Stimulated activated CD4-positive, alpha-beta T cell treated with anti-CD3 and anti-CD28 coated beads, TNF-alpha, amount 100 ng/mL, for 48 hours (primary cell): ENCODE measurements around the gene CNOT6.
"Not testable (repeated sequence)": the region's sequence is repeated elsewhere in the genome, so short reads cannot be mapped to it uniquely, and the experiment has no call there.

Source experiments
- DNase-seq, 3 donors: peaks; one replicate each; pipeline ENCODE4 v3.0.0-alpha.2; 2020; ENCODE audit warnings: low read depth in 3 of 3

CNOT6 gene

GRCh38 chr5:180494060-180494509, at the start of gene CNOT6:
Gene CNOT6 (plus strand): TSS chr5:180494379. CDS start chr5:180529277, 34,898 bp downstream.
- DNase-seq, result peak; percentile 88 to 92 (median 88)

GRCh38 chr5:180454752-180455151, 39.4 kb upstream of the CNOT6 start:
- no peak for DNase-seq

GRCh38 chr5:180455872-180456271, 38.3 kb upstream of the CNOT6 start:
- DNase-seq, result no peak

GRCh38 chr5:180456792-180457191, 37.4 kb upstream of the CNOT6 start:
- DNase-seq, result no peak

GRCh38 chr5:180458852-180459673, 35.1 kb upstream of the CNOT6 start:
- DNase-seq, result not testable (repeated sequence)

GRCh38 chr5:180459674-180460142, 34.5 kb upstream of the CNOT6 start:
- DNase-seq, result not testable (repeated sequence)

GRCh38 chr5:180460834-180461233, 33.3 kb upstream of the CNOT6 start:
- no peak for DNase-seq

- DNase-seq, result no peak
These were observed 32.9 kb upstream of the CNOT6 start for GRCh38 chr5:180461303-180461702.

- DNase-seq, result no peak
These were observed 30.8 kb upstream of the CNOT6 start for GRCh38 chr5:180463216-180463900.

GRCh38 chr5:180463916-180464602, 30.1 kb upstream of the CNOT6 start:
- no peak for DNase-seq

- no peak for DNase-seq
These were observed 29.6 kb upstream of the CNOT6 start for GRCh38 chr5:180464603-180464970.

- DNase-seq, result not testable (repeated sequence)
These were observed 29.1 kb upstream of the CNOT6 start for GRCh38 chr5:180465052-180465451.

- no peak for DNase-seq
These were observed 27.9 kb upstream of the CNOT6 start for GRCh38 chr5:180466316-180466715.

GRCh38 chr5:180467028-180467975, 26.9 kb upstream of the CNOT6 start:
- DNase-seq, result no peak

- DNase-seq, result no peak
These were observed 26.0 kb upstream of the CNOT6 start for GRCh38 chr5:180467989-180468731.

- DNase-seq, result no peak
These were observed 25.2 kb upstream of the CNOT6 start for GRCh38 chr5:180468732-180469585.

- no peak for DNase-seq
These were observed 24.7 kb upstream of the CNOT6 start for GRCh38 chr5:180469586-180469865.

- DNase-seq, result no peak
These were observed 24.3 kb upstream of the CNOT6 start for GRCh38 chr5:180469866-180470265.

GRCh38 chr5:180470361-180470760, 23.8 kb upstream of the CNOT6 start:
- no peak for DNase-seq
